Measurements from ENCODE around the gene PAK1. TPM values are rescaled to one million over a fixed set of nuclear protein-coding genes. Genes with fewer than 3 reads are reported as not detected.

The PAK1 gene
- total RNA-seq, 4 donors from 2014 or later = 27.8 to 44.3 (median 36.2) TPM

- intact Hi-C loops (cut with DNase I) = loop anchor here (5.0 to 10.0 kb wide), 2 partner anchors 56 to 61 kb away; partner anchors contain the start of gene PAK1
- no CpG with 5 or more reads among the region's 6 CpGs for WGBS
These were observed 62.7 kb downstream of the PAK1 start for GRCh38 chr11:77411137-77411707.

GRCh38 chr11:77410076-77410827 is 63.6 kb downstream of the PAK1 start:
- no peaks in the 10 kb centered on the region for H3K9me3 ChIP-seq
- peak overlapping the region; percentile 84 to 91 (median 90) for H3K27ac ChIP-seq (replicated peaks in 1 of 4)
- no peaks in the 10 kb centered on the region for H3K36me3 ChIP-seq
- intact Hi-C loops (cut with DNase I) = loop anchor here (5.0 to 10.0 kb wide), 2 partner anchors 55 to 62 kb away; partner anchors contain the start of gene PAK1
- DNase-seq (ENCODE audit: extremely low spot score) = no peak
- WGBS = 57% methylated on average over 4 of the region's 4 CpGs
- H3K4me3 ChIP-seq = peak overlapping the region in 3 of 4 donors; percentile 66 to 71 (median 69)
- H3K4me1 ChIP-seq = peaks cover 9 to 67% (median 49%) of the 10 kb centered on the region in 4 donors
- no peaks in the 10 kb centered on the region for H3K27me3 ChIP-seq
- TF ChIP-seq CTCF (IDR thresholded peaks at IDR 0.05) (no peak), POLR2A (IDR thresholded peaks at IDR 0.05; ENCODE audit: low read depth) (no peak), POLR2AphosphoS5 (IDR thresholded peaks at IDR 0.05) (no peak), EP300 (IDR thresholded peaks at IDR 0.05) (no peak)

More at GRCh38 chr11:77411137-77411707, 62.7 kb downstream of the PAK1 start:
- Histone ChIP-seq H3K4me1 (peaks cover 9 to 58% (median 45%) of the 10 kb centered on the region in 4 donors), H3K27ac (replicated peaks in 1 of 4) (peak overlapping the region; percentile 84 to 91 (median 90)), H3K36me3 (no peaks in the 10 kb centered on the region), H3K4me3 (peak overlapping the region; percentile 66 to 79 (median 70)), H3K9me3 (no peaks in the 10 kb centered on the region), H3K27me3 (no peaks in the 10 kb centered on the region)
- no peak for DNase-seq (ENCODE audit: extremely low spot score)
- no peak for TF ChIP-seq CTCF (IDR thresholded peaks at IDR 0.05)
- no peak for TF ChIP-seq POLR2A (IDR thresholded peaks at IDR 0.05; ENCODE audit: low read depth)
- no peak for TF ChIP-seq EP300 (IDR thresholded peaks at IDR 0.05)
- TF ChIP-seq POLR2AphosphoS5 (IDR thresholded peaks at IDR 0.05) = no peak

- H3K27ac ChIP-seq (replicated peaks in 1 of 4) = no peak overlapping the region
- H3K36me3 ChIP-seq = no peaks in the 10 kb centered on the region
- peaks cover 9 to 72% (median 52%) of the 10 kb centered on the region in 4 donors for H3K4me1 ChIP-seq
- TF ChIP-seq POLR2A (IDR thresholded peaks at IDR 0.05; ENCODE audit: low read depth) (no peak), POLR2AphosphoS5 (IDR thresholded peaks at IDR 0.05) (no peak), EP300 (IDR thresholded peaks at IDR 0.05) (no peak)
- DNase-seq (ENCODE audit: extremely low spot score) = no peak
- intact Hi-C loops (cut with DNase I) = no loop called here
- no peaks in the 10 kb centered on the region for H3K9me3 ChIP-seq
- WGBS = 95% methylated on average over 1 of the region's 1 CpG
- no peak overlapping the region for H3K4me3 ChIP-seq
- H3K27me3 ChIP-seq = no peaks in the 10 kb centered on the region
These were observed 64.8 kb downstream of the PAK1 start for GRCh38 chr11:77409046-77409445.

GRCh38 chr11:77407613-77408012 is 66.3 kb downstream of the PAK1 start:
- peak overlapping the region in 3 of 4 donors; percentile 24 to 43 (median 33) for H3K27ac ChIP-seq (replicated peaks in 1 of 4)
- no peak for DNase-seq (ENCODE audit: extremely low spot score)
- no peak overlapping the region for H3K4me3 ChIP-seq
- H3K27me3 ChIP-seq = no peaks in the 10 kb centered on the region
- TF ChIP-seq EP300 (IDR thresholded peaks at IDR 0.05) (no peak), POLR2AphosphoS5 (IDR thresholded peaks at IDR 0.05) (peak; percentile 31 to 36)
- WGBS = 8% methylated on average over 4 of the region's 4 CpGs
- no peaks in the 10 kb centered on the region for H3K36me3 ChIP-seq
- intact Hi-C loops (cut with DNase I) = no loop called here
- no peaks in the 10 kb centered on the region for H3K9me3 ChIP-seq
- peaks cover 9 to 71% (median 51%) of the 10 kb centered on the region in 4 donors for H3K4me1 ChIP-seq

DNA sequence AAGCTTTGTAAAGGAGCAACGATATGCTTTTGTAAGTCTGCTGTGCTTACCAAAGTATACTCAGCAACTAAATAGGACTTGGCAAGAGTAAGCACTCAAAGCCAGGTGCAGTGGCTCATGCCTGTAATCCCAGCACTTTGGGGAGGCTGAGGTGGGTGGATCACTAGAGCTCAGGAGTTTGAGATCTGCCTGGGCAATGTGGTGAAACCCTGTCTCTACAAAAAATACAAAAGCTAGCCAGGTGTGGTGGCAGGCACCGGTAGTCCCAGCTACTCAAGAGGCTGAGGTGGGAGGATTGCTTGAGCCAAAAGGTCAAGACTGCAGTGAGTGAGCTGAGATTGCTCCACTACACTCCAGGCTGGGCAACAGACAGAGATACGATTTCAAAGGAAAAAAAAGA is 67.5 kb downstream of the PAK1 start:
- WGBS = 79% methylated on average over 3 of the region's 3 CpGs
- Histone ChIP-seq H3K9me3 (no peaks in the 10 kb centered on the region), H3K36me3 (no peaks in the 10 kb centered on the region), H3K4me3 (no peak overlapping the region), H3K4me1 (peaks cover 4 to 66% (median 50%) of the 10 kb centered on the region in 4 donors), H3K27ac (replicated peaks in 1 of 4) (no peak overlapping the region), H3K27me3 (no peaks in the 10 kb centered on the region)
- intact Hi-C loops (cut with DNase I) = no loop called here
- TF ChIP-seq POLR2AphosphoS5 (IDR thresholded peaks at IDR 0.05) (no peak), POLR2A (IDR thresholded peaks at IDR 0.05; ENCODE audit: low read depth) (no peak), CTCF (IDR thresholded peaks at IDR 0.05) (no peak)
- no peak for DNase-seq (ENCODE audit: extremely low spot score)

Measured in esophagus muscularis mucosa (tissue), 4 donors.